Large intestine (tissue), 3 donors: ENCODE measurements around the gene MCM6. TPM values are rescaled to one million over a fixed set of nuclear protein-coding genes. Genes with fewer than 3 reads are reported as not detected.

Experiments used
- DNase-seq, 2 donors: peaks; one replicate each; pipeline versions ENCODE4 v3.0.0 to v3.0.0-alpha.2; 2013
- H3K27ac ChIP-seq: one replicate; pipeline ENCODE4 v1.5.1; 2013; ENCODE audit warnings: low read length
- H3K27me3 ChIP-seq: 2 replicates; pipeline ENCODE4 v1.6.1; 2013; ENCODE audit warnings: low read length; ENCODE audit not compliant: control insufficient read depth, insufficient read depth
- H3K36me3 ChIP-seq: 2 replicates; pipeline ENCODE4 v1.6.1; 2013; ENCODE audit warnings: low read length; ENCODE audit not compliant: control insufficient read depth, insufficient read depth
- H3K4me1 ChIP-seq: one replicate; pipeline ENCODE4 v1.6.1; 2013; ENCODE audit warnings: low read length; ENCODE audit not compliant: control insufficient read depth, insufficient read depth
- H3K4me3 ChIP-seq: one replicate; pipeline ENCODE4 v1.5.1; 2013; ENCODE audit warnings: low read length
- H3K9me3 ChIP-seq: one replicate; pipeline ENCODE4 v1.6.1; 2013; ENCODE audit warnings: mild to moderate bottlenecking, low read depth, low read length, moderate library complexity; ENCODE audit not compliant: control insufficient read depth
- WGBS: methylation state at CpG from one replicate; pipeline ENCODE4 v1.1.5; 2013; ENCODE audit warnings: low lambda C conversion rate; ENCODE audit not compliant: insufficient coverage; 5-methylcytosine and 5-hydroxymethylcytosine counted together
- polyA plus RNA-seq: library from polyadenylated mRNA; unstranded; fragments of 120-200 nt; gene quantifications from one replicate; pipeline ENCODE4 v1.2.1, GENCODE V29; 2013

Gene MCM6
- polyA plus RNA-seq, 1 donor: 51.9 TPM

DNA sequence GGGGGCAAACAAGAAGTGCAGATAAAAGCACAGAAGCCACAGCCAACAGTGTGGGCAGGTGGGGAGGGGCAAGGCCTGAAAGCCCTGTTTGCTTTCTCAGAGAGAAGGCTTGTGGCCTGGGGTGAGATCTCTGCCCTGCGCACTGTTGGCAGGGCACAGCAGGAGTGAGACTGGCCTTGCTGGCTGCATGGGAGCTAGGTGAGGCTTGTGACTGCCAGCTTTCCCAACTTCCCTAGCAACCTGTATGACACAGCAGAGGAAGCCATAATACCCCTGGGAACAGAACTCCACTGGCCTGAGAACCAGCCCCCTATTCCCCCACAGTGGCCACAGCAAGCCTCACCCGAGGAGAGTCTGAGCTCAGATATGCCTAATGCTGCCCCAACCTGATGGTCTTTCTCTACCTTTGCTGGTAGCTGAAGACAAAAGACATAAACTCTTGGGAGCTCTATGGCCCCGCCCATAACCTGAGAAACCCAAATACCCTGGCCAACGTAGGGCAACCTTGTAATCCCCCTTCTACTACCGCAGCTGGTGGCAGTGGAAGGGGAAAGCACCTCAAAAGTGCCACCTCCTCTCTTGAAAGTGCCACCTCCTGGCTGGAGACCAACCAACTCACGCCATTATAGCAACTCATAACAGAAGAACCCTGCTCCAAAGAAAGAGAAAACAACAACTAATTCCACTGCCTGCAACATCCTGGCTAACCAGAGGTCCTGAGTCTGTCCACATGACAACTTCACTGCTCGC lies 83.7 kb downstream of the MCM6 start:
- DNase-seq: no peak
- H3K27ac ChIP-seq: no peak overlapping the region
- H3K4me3 ChIP-seq: no peak overlapping the region
- peaks cover 65% of the 10 kb centered on the region for H3K36me3 ChIP-seq
- H3K27me3 ChIP-seq: no peaks in the 10 kb centered on the region
- no peaks in the 10 kb centered on the region for H3K4me1 ChIP-seq
- no CpG with 5 or more reads among the region's 7 CpGs for WGBS
- H3K9me3 ChIP-seq: no peaks in the 10 kb centered on the region

DNA sequence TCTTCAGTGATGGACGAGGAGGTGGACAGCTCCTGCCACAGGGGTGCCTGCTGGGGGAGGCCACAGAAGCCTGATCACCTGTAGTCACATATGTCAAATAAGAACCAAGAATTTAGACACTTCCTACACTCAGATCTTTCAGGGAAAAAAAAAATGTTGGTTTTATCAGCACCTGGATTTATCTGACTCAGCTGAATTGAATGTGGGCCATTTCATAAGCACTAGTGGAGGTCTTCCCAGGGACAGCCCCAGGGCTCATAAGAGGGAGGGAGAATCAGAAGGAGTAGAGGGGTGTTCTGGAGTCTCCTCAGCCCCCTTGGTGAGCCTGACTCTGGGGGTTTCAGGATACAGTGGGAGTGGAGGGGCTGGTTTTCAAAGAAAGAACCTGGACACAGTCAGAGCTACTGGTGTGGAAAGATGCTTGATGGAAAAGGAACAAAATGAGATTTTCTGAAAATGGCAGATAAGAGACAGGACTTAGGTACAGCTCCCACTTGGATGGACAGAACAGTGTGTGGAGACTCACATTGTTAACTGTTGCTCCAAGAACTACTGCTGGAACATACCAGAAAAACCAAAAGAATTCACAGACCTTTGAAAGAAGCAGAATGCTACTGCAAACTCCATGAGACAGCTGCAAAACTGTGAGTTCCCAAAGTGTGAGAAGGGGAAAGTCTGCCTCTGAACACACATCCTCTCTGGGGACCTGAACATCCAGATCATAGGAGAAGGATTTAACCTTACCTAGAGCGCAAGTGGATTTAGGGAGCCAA lies 84.6 kb downstream of the MCM6 start:
- WGBS: no CpG with 5 or more reads among the region's 2 CpGs
- no peaks in the 10 kb centered on the region for H3K27me3 ChIP-seq
- H3K4me1 ChIP-seq: no peaks in the 10 kb centered on the region
- no peak overlapping the region for H3K4me3 ChIP-seq
- no peak for DNase-seq
- no peaks in the 10 kb centered on the region for H3K9me3 ChIP-seq
- H3K27ac ChIP-seq: no peak overlapping the region
- peaks cover 72% of the 10 kb centered on the region for H3K36me3 ChIP-seq

DNA sequence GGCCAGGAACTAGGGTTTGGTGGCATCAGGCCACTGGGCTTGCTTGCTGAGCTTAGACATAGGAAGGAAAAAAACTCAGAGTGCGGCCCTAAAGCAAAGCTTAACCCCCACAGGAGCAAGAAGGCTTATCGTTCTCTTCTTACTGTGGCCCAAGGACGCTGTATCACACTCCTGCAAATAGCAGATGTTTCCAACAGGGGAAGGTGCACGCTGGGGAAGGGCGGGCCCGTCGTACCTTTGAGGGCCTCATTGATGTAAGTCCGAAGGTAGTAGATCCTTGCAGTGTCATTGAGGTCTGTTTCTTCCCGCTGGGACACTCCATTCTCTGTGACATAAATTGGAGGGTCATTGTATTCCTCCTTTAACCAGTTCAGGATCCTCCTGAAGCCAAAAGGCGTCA lies 85.8 kb downstream of the MCM6 start:
- H3K27me3 ChIP-seq: no peaks in the 10 kb centered on the region
- no peaks in the 10 kb centered on the region for H3K4me1 ChIP-seq
- DNase-seq: no peak
- H3K36me3 ChIP-seq: peaks cover 73% of the 10 kb centered on the region
- H3K27ac ChIP-seq: no peak overlapping the region
- no peak overlapping the region for H3K4me3 ChIP-seq
- no peaks in the 10 kb centered on the region for H3K9me3 ChIP-seq
- no CpG with 5 or more reads among the region's 10 CpGs for WGBS

Other genes starting within 250 kb of the MCM6 start
- 129 TPM for gene UBXN4, start 134.6 kb downstream of the MCM6 start, polyA plus RNA-seq
- gene LCT, start 39.3 kb downstream of the MCM6 start, polyA plus RNA-seq: 79.1 TPM
- gene DARS1, start 109.2 kb upstream of the MCM6 start, polyA plus RNA-seq: 73.7 TPM
- 17.8 TPM for gene CXCR4, start 241.7 kb upstream of the MCM6 start, polyA plus RNA-seq